ENCODE data around the gene HOXC11. TPM values are rescaled to one million over a fixed set of nuclear protein-coding genes. Genes with fewer than 3 reads are reported as not detected.

Gene HOXC11
- total and polyA plus RNA-seq, 10 of the 15 experiments (the other 5 are each of a cell fraction or from before 2014, with no cell fraction given): not detected

- no peak for FAIRE-seq
- RAD21 ChIA-PET (ENCODE audit: unreplicated experiment): no interaction called here
- ATAC-seq: no peak
- no peaks in the 10 kb centered on the region for H3K36me3 ChIP-seq (ENCODE audit: control insufficient read depth in 2 of 2, insufficient read depth in 2 of 2, low read length in 1 of 2)
- H3K4me3 ChIP-seq: no peak overlapping the region
- H3K27ac ChIP-seq (ENCODE audit: control insufficient read depth, insufficient read depth): no peak overlapping the region
- in situ Hi-C loops (cut with MboI) (no loop called here), intact Hi-C loops (cut with micrococcal nuclease; ENCODE audit: unreplicated experiment) (no loop called here)
- TF ChIP-seq SMAD1 (IDR thresholded peaks at IDR 0.05; ENCODE audit: low read depth, partially characterized antibody) (no peak), BCL3 (IDR thresholded peaks at IDR 0.05; ENCODE audit: borderline replicate concordance, insufficient read depth, low read depth, low read length, poor library complexity, severe bottlenecking) (no peak), FOXK2 (IDR thresholded peaks at IDR 0.05) (no peak), NR2F1 (conservative IDR thresholded peaks at IDR 0.05) (no peak)
- no peaks in the 10 kb centered on the region; the same call in 1 of the 2 replicates for H4K20me1 ChIP-seq (ENCODE audit: control insufficient read depth, insufficient read depth)
- POLR2A ChIA-PET: no interaction called here
- H3K79me2 ChIP-seq (ENCODE audit: control insufficient read depth, insufficient read depth, low read length): no peaks in the 10 kb centered on the region
- H3K9me3 ChIP-seq (replicated peaks; ENCODE audit: control insufficient read depth, insufficient read depth, low read length): no peaks in the 10 kb centered on the region
- no peak overlapping the region for H2AFZ ChIP-seq (ENCODE audit: control insufficient read depth, low read depth, low read length)
- H3K4me1 ChIP-seq (ENCODE audit: control insufficient read depth, insufficient read depth, low read length): no peaks in the 10 kb centered on the region
- peaks cover 33 to 69% of the 10 kb centered on the region in 2 experiments for H3K27me3 ChIP-seq (replicated peaks in 1 of 2; ENCODE audit: control insufficient read depth in 2 of 2, insufficient read depth in 2 of 2, low read length in 1 of 2)
- H3K9ac ChIP-seq (ENCODE audit: control insufficient read depth, insufficient read depth, low read length): no peak overlapping the region
- no TSS peak for BruUV-seq (replicated peaks)
- CTCF ChIA-PET: interaction anchor here (0.8 to 0.9 kb wide), 2 partner anchors 239 to 244 kb away, joined by 3 read pairs; no protein-coding TSS in a partner anchor
- H3K4me2 ChIP-seq (ENCODE audit: control insufficient read depth, insufficient read depth): no peak overlapping the region
- no peak for DNase-seq (ENCODE audit: low read depth, low spot score)
- SMC1A ChIA-PET (ENCODE audit: uncharacterized antibody, unreplicated experiment): no interaction called here
- WGBS (ENCODE audit: insufficient coverage, insufficient replicate concordance, low lambda C conversion rate, missing lambda C conversion rate): 39% methylated on average over 38 of the region's 38 CpGs
Observed at GRCh38 chr12:53963434-53964314, 9.3 kb upstream of the HOXC11 start.

- no peaks in the 10 kb centered on the region; the same call in 1 of the 2 replicates for H4K20me1 ChIP-seq (ENCODE audit: control insufficient read depth, insufficient read depth)
- ChIA-PET SMC1A (ENCODE audit: uncharacterized antibody, unreplicated experiment) (no interaction called here), RAD21 (ENCODE audit: unreplicated experiment) (no interaction called here), POLR2A (interaction anchor here (1.2 kb wide), 1 partner anchor 10 kb away, joined by 3 read pairs; the partner anchor contains the start of gene HOXC12), CTCF (no interaction called here)
- no peaks in the 10 kb centered on the region for H3K36me3 ChIP-seq (ENCODE audit: control insufficient read depth in 2 of 2, insufficient read depth in 2 of 2, low read length in 1 of 2)
- 2% methylated on average over 2 of the region's 2 CpGs for WGBS (ENCODE audit: insufficient coverage, insufficient replicate concordance, low lambda C conversion rate, missing lambda C conversion rate)
- H3K27me3 ChIP-seq (replicated peaks in 1 of 2; ENCODE audit: control insufficient read depth in 2 of 2, insufficient read depth in 2 of 2, low read length in 1 of 2): peaks cover 33 to 70% of the 10 kb centered on the region in 2 experiments
- H3K4me2 ChIP-seq (ENCODE audit: control insufficient read depth, insufficient read depth): no peak overlapping the region
- DNase-seq (ENCODE audit: low read depth, low spot score) (no peak), ATAC-seq (no peak), FAIRE-seq (no peak)
- H3K9me3 ChIP-seq (replicated peaks; ENCODE audit: control insufficient read depth, insufficient read depth, low read length): no peaks in the 10 kb centered on the region
- no peak overlapping the region for H2AFZ ChIP-seq (ENCODE audit: control insufficient read depth, low read depth, low read length)
- H3K4me1 ChIP-seq (ENCODE audit: control insufficient read depth, insufficient read depth, low read length): no peaks in the 10 kb centered on the region
- BruUV-seq (replicated peaks): no TSS peak
- intact Hi-C loops (cut with micrococcal nuclease; ENCODE audit: unreplicated experiment) (no loop called here), in situ Hi-C loops (cut with MboI) (no loop called here)
- no peak overlapping the region for H3K4me3 ChIP-seq
- no peak overlapping the region for H3K9ac ChIP-seq (ENCODE audit: control insufficient read depth, insufficient read depth, low read length)
- H3K27ac ChIP-seq (ENCODE audit: control insufficient read depth, insufficient read depth): no peak overlapping the region
- H3K79me2 ChIP-seq (ENCODE audit: control insufficient read depth, insufficient read depth, low read length): no peaks in the 10 kb centered on the region
- TF ChIP-seq SKIL (IDR thresholded peaks at IDR 0.05; ENCODE audit: low read depth, poor library complexity, severe bottlenecking) (no peak), KDM1A (IDR thresholded peaks at IDR 0.05; ENCODE audit: borderline replicate concordance) (no peak), SREBF1 (IDR thresholded peaks at IDR 0.05; ENCODE audit: low read length) (no peak), SMAD5 (IDR thresholded peaks at IDR 0.05; ENCODE audit: low read depth) (no peak), RELA (IDR thresholded peaks at IDR 0.05; ENCODE audit: borderline replicate concordance, partially characterized antibody) (no peak), EP300 (IDR thresholded peaks at IDR 0.05; ENCODE audit: borderline replicate concordance in 1 of 2, control insufficient read depth in 1 of 2, low read depth in 2 of 2, low read length in 2 of 2) (no peak), NFYA (IDR thresholded peaks at IDR 0.05; ENCODE audit: borderline replicate concordance, low read depth, low read length) (no peak)
Observed at GRCh38 chr12:53964315-53964713, 8.6 kb upstream of the HOXC11 start.

All from GM12878 (cell line).